Endothelial cell of umbilical vein (primary cell): ENCODE measurements around the gene CEP152. TPM values are rescaled to one million over a fixed set of nuclear protein-coding genes. Genes with fewer than 3 reads are reported as not detected.

Experiments used
- BruUV-seq: library from RNA; stranded (reverse); fragments of 400-500 nt; replicated peaks from 2 replicates; lab custom pipeline; 2021; lab: Mats Ljungman, UMichigan
- CTCF ChIA-PET: fragments of 300-600, 350-600 bp; sonication (Branson Sonifier 250); formaldehyde crosslinking; loops from one replicate; lab custom pipeline; 2021; ENCODE audit warnings: antibody characterized with exemption, inconsistent platforms; lab: Charles Lee
- POLR2A ChIA-PET: fragments of 300-600, 350-600 bp; sonication (Branson Sonifier 250); formaldehyde crosslinking; loops from one replicate; lab custom pipeline; 2021; ENCODE audit warnings: antibody characterized with exemption, inconsistent platforms; lab: Charles Lee
- DNase-seq: peaks from one replicate; pipeline ENCODE4 v3.0.0-alpha.2; 2011; ENCODE audit warnings: low read depth, low spot score
- FAIRE-seq: peaks from 2 replicates; lab custom pipeline; 2011; peaks lifted over from hg19 to GRCh38; lab: Jason Lieb, UNC
- H2AFZ ChIP-seq: 2 replicates; pipeline ENCODE4 v1.6.0; 2012; ENCODE audit warnings: low read depth, low read length, control low read depth, inconsistent platforms
- H3K27ac ChIP-seq: 2 replicates; pipeline ENCODE4 v1.5.1; 2011; ENCODE audit warnings: low read depth, mild to moderate bottlenecking, control low read depth, low read length, moderate library complexity; ENCODE audit not compliant: insufficient read depth
- H3K27me3 ChIP-seq, 2 experiments: 2 replicates each; pipeline versions ENCODE4 v1.6.0 to v1.6.1; 2011; ENCODE audit warnings: low read length in 2 of 2, mixed read lengths in 1 of 2; ENCODE audit not compliant: control insufficient read depth in 2 of 2, insufficient read depth in 2 of 2
- H3K36me3 ChIP-seq, 2 experiments: 2 replicates in 1 of 2; 3 replicates in 1 of 2; pipeline ENCODE4 v1.5.1; 2011; ENCODE audit warnings: low read length in 2 of 2, mild to moderate bottlenecking in 1 of 2, moderate library complexity in 1 of 2; ENCODE audit not compliant: control insufficient read depth in 2 of 2, insufficient read depth in 2 of 2; ENCODE audit errors: extremely low read depth in 1 of 2
- H3K4me1 ChIP-seq: 3 replicates; pipeline ENCODE4 v1.5.1; 2011; ENCODE audit warnings: mild to moderate bottlenecking, low read length; ENCODE audit not compliant: control insufficient read depth, insufficient read depth; ENCODE audit errors: extremely low read depth
- H3K4me2 ChIP-seq: 2 replicates; pipeline ENCODE4 v1.6.1; 2011; ENCODE audit warnings: low read length, control low read depth, mixed read lengths; ENCODE audit not compliant: insufficient read depth
- H3K4me3 ChIP-seq, 3 experiments: fragments of 200-600 bp in 1 of 3; sonication (generic), shearing (Covaris generic) in 1 of 3; replicated peaks in 1 of 3; 2 replicates each; pipeline ENCODE4 v1.5.1; 2011 to 2016; ENCODE audit warnings: control low read depth in 3 of 3, low read length in 3 of 3, mild to moderate bottlenecking in 2 of 3, inconsistent platforms in 1 of 3, low read depth in 1 of 3, moderate library complexity in 1 of 3; ENCODE audit not compliant: insufficient read depth in 1 of 3
- H3K79me2 ChIP-seq: 2 replicates; pipeline ENCODE4 v1.6.0; 2012; ENCODE audit warnings: low read length, inconsistent platforms; ENCODE audit not compliant: control insufficient read depth, insufficient read depth
- H3K9ac ChIP-seq: replicated peaks from 2 replicates; pipeline ENCODE3; 2011; ENCODE audit warnings: low read length, control low read depth; ENCODE audit not compliant: insufficient read depth; ENCODE audit errors: extremely low read depth
- H3K9me1 ChIP-seq: replicated peaks from 3 replicates; pipeline ENCODE4 v1.6.0; 2011; ENCODE audit warnings: mild to moderate bottlenecking, low read length; ENCODE audit not compliant: control insufficient read depth, insufficient read depth; ENCODE audit errors: extremely low read depth
- H3K9me3 ChIP-seq: replicated peaks from 2 replicates; pipeline ENCODE4 v1.5.1; 2012; ENCODE audit warnings: low read length, inconsistent platforms; ENCODE audit not compliant: control insufficient read depth, insufficient read depth
- H4K20me1 ChIP-seq: replicated peaks from 2 replicates; pipeline ENCODE3; 2011; ENCODE audit warnings: mild to moderate bottlenecking, low read length; ENCODE audit not compliant: control insufficient read depth, insufficient read depth; ENCODE audit errors: extremely low read depth
- CTCF ChIP-seq, 2 donors: IDR thresholded peaks; 1 replicate in 1 of 2; 2 replicates in 1 of 2; pipeline ENCODE4 v1.5.1; 2011; ENCODE audit warnings: low read length in 2 of 2, mild to moderate bottlenecking in 2 of 2, moderate library complexity in 2 of 2, control low read depth in 1 of 2, inconsistent platforms in 1 of 2, low read depth in 1 of 2; ENCODE audit not compliant: insufficient read depth in 1 of 2; ENCODE audit errors: extremely low read depth in 1 of 2
- EZH2 ChIP-seq: IDR thresholded peaks from 2 replicates; pipeline ENCODE4 v1.6.1; 2012; ENCODE audit warnings: borderline replicate concordance, low read depth, mild to moderate bottlenecking, moderate library complexity, low read length, inconsistent platforms; ENCODE audit not compliant: severe bottlenecking
- GATA2 ChIP-seq: IDR thresholded peaks from 2 replicates; pipeline ENCODE4 v1.7.0; 2011; ENCODE audit warnings: low read depth, mild to moderate bottlenecking, moderate library complexity, mixed read lengths, low read length; ENCODE audit not compliant: insufficient read length, insufficient read depth
- JUN ChIP-seq: IDR thresholded peaks from 2 replicates; pipeline ENCODE4 v1.6.1; 2011; ENCODE audit warnings: borderline replicate concordance, low read depth; ENCODE audit not compliant: insufficient read length, insufficient read depth
- MAX ChIP-seq: IDR thresholded peaks from 2 replicates; pipeline ENCODE4 v1.6.1; 2011; ENCODE audit not compliant: insufficient read depth, insufficient read length
- POLR2A ChIP-seq: IDR thresholded peaks from 2 replicates; pipeline ENCODE4 v1.6.1; 2012; ENCODE audit warnings: low read depth, mild to moderate bottlenecking, control low read depth, low read length
- POLR2AphosphoS5 ChIP-seq: IDR thresholded peaks from 2 replicates; pipeline ENCODE4 v1.6.1; 2012; ENCODE audit warnings: low read depth, mild to moderate bottlenecking, control low read depth, low read length, moderate library complexity; ENCODE audit not compliant: insufficient read depth
- dilution Hi-C: fragments of 300-500 bp; cut with MboI; formaldehyde crosslinking; loops from one replicate; pipeline ENCODE4 v1.15.0; 2019; ENCODE audit warnings: low sequenced_read_pairs; ENCODE audit not compliant: extremely low pct_ligation_motif_present
- intact Hi-C: fragments of 100-400 bp; cut with micrococcal nuclease; formaldehyde crosslinking; loops from one replicate; pipeline ENCODE4 v1.10.0; 2022
- polyA plus RNA-seq, 4 experiments: library from polyadenylated mRNA; depleted of rRNA in 3 of 4; stranded (reverse) in 3 of 4; unstranded in 1 of 4; fragments of >200 nt; gene quantifications; 2 replicates each; pipeline versions ENCODE4 v1.2.1 to v1.2.3, GENCODE V29; 2011 to 2012; ENCODE audit warnings: missing spikeins in 1 of 4
- total RNA-seq: library from RNA; stranded (reverse); gene quantifications from 2 replicates; pipeline ENCODE4 v1.2.3, GENCODE V29; 2021

Gene CEP152
- total and polyA plus RNA-seq, 2 donors (not counting 3 experiments of a cell fraction or from before 2014, with no cell fraction given): 3.0 to 15.7 TPM

GRCh38 chr15:48782911-48783310 is 28.0 kb downstream of the CEP152 start:
- POLR2A ChIA-PET: no interaction called here
- no TSS peak for BruUV-seq
- Histone ChIP-seq H3K9ac (no peak overlapping the region), H3K27ac (no peak overlapping the region), H3K27me3 (no peaks in the 10 kb centered on the region), H3K9me3 (no peaks in the 10 kb centered on the region), H3K4me3 (no peak overlapping the region), H3K9me1 (peaks cover 2% of the 10 kb centered on the region), H4K20me1 (no peaks in the 10 kb centered on the region), H3K4me2 (no peak overlapping the region), H3K4me1 (no peaks in the 10 kb centered on the region), H3K79me2 (no peaks in the 10 kb centered on the region), H2AFZ (no peak overlapping the region), H3K36me3 (peaks cover 0 to 18% of the 10 kb centered on the region in 2 experiments)
- no peak for DNase-seq
- CTCF ChIA-PET: no interaction called here
- intact Hi-C loops (no loop called here), dilution Hi-C loops (no loop called here)
- TF ChIP-seq MAX (no peak), POLR2A (no peak), POLR2AphosphoS5 (no peak), GATA2 (no peak), JUN (no peak), CTCF (IDR thresholded peaks at IDR 0.05; ENCODE audit: extremely low read depth in 1 of 2, insufficient read depth in 1 of 2, low read depth in 1 of 2, low read length in 2 of 2) (no peak), EZH2 (no peak)
- no peak for FAIRE-seq
